ENCODE measurements around the gene PLS1.

PLS1 gene

DNA sequence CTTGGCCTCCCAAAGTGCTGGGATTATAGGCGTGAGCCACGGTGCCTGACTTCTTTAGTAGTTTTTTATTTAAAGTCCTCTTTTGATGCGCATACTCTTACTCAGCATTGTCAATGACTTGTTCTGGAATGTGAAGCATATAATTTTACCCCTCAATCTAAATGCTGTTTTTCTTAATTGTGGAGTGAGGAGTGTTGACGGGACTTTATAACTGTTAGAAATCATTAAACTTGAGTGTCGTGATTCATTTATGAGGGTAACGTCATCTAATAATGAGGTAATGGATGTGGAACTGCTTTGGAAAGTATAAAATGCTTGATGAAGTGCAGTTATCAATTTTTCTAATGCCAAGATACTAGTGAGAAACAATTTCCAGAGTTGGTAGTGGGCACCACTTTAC is 48.3 kb downstream of the PLS1 start:
- DNase-seq, result no peak

DNA sequence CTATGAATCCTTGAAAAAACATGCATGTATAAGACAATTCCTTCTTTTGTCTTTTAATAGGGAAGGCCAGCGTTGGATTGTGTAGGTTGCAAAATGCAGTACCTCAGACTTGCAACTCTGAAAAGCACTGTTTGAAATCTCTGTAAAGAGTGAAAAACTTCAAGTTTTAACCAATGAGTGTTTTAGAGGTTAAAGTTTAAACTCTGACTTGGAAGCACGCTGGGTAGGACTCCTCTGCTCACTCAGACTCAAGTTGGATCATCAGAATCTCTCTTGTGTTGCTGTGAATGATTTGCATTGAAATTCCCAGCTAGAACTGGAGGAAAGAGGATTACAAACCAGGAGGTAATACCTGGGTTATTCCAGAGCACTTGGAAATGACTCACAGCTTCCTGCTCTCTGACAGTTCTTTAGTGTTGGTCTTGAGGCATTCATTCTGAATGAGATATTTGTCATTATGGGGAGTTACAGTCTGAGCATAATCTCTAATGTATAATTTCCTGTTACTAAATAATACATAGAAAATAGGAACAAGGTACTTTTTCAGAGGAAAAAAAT is 49.1 kb downstream of the PLS1 start:
- no peak for DNase-seq

DNA sequence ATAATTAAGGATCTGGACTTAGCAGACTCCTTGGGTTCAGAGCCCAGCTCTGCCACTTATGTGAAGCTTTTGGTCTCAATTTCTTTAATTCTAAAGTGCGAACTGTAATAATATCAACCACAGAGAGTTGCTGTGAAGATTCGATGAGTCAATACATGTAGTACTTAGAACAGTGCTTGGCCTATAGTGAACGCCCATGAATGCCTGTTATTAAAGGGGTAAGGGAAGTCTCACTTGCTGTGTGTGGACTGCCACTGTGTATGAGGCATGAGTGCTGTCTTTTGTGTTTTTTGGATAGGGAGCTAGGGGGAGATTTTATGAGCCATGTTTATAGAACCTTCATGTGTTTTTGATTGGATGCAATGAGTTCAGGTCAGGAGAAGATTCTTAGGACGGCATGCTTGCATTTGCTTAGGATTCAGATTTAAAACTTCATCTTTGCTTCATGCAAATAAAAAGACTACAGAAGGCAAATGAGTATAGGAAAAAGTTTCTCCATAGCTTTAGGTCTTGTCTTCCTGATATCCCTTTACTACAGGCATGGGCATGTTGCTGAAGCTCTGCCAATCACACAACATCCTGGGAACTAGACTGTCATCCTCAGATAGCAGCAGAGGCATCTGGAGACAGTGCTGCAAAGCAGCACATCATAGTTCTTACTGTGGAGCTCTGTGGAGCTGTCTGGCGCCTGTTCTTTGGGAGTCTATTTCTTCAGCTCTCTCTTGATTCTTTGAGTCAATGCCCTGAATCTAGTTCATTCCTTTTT is 50.0 kb downstream of the PLS1 start:
- no peak for DNase-seq

DNA sequence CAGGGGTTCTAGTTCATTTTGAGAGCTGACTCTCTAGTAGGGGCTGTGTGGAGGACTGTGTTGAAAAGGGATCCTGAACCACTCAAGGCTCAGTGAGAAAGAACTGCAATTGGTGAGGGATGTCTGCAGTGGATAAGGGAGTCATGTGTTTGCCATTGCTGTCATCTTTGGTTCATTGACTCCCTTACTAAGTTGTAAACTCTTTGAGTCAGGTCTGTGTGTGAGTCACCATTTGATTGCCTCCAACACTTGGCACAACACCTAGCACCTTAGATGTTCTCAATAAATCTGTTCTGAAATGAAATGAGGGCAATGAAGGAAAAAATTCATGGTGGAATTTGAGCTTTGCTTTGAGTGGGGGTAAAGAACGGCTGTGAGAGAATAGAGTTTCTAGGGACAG is 51.7 kb downstream of the PLS1 start:
- no peak for DNase-seq

DNA sequence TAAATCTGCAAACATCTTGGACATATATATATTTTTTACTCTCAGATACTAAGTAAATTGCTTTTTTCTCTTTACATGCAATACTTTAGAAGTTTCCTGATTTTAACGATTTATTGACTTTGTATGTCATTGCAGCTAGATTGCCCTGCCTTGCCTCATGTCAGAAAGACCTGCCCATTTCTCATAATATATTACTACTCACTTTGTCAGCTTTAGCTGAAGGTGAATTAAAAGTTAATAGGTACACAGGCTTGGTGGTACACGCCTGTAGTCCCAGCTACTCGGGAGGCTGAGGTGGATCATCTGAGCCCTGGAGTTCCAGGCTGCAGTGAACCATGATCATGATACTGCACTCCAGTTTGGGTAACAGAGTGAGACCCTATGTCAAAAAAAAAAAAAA is 52.8 kb downstream of the PLS1 start:
- DNase-seq, result no peak

DNA sequence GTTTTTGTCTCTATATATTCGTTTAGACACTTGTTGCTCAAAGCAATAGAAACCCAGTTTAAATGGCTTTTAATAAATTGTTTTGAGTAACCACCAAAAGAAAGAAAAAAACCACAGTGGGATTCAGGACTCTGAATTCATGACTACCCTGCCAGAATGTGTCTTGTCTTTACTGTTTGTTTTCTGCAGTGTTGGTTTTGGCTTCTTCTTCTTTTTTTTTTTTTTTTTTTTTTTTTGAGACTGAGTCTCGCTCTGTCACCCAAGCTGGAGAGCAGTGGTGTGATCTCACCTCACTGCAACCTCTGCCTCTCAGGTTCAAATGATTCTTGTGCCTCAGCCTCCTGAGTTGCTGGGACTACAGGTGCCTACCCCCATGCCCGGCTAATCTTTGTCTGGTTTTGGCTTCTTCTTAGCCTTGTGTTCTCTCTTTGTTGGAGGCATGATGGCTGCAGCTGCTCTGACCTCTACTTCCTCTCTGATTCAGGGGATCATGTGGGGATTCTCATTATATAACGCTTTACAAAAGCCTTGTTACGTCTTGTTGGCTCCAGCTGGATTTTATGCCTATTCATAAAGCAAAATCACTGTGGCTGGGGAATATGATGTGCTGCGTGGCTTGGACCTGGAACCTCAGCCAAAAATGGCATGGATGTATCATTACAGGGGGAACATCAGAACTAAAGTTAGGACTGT is 54.0 kb downstream of the PLS1 start:
- DNase-seq, result no peak

DNA sequence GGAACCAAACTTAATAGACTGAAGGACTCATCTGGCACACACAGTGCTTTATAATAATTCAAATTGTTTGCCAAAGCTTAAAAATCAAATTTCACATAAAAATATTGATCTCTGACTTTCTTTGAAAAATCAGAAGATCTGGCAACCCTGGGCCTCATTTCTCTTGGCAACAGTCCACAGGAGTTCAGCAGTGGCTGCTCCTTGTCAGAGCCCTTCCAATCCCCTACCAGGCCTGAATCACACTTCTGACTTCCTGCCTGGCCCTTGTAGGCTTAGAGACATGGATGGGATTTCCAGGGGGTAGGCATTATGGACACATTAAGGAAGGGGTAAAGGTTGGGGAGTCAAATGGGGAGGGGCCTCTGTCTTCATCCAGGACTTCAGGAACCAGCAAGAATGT is 55.5 kb downstream of the PLS1 start:
- no peak for DNase-seq

DNA sequence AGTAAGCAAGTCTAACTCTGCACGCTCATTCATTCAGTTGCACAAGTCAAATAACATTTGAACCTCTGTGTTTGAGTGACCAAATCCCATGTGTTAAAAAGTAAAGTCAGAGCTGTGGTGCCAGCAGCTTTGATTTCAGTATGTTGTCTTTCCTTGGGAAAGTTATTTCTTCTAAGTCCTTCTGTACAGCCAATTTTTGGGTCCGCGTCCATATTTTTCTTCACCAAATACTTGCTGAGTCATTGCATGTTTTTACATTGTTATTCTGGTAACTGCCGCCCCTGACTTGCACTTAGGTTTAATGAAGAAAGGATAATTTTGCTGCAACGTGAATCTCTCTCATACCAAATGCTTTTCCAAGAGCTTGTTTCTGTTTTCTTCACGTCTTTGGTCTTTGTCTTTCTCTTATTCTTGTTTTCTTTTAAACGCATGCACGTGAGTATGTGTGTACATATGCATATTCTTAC is 56.7 kb downstream of the PLS1 start:
- no peak for DNase-seq

DNA sequence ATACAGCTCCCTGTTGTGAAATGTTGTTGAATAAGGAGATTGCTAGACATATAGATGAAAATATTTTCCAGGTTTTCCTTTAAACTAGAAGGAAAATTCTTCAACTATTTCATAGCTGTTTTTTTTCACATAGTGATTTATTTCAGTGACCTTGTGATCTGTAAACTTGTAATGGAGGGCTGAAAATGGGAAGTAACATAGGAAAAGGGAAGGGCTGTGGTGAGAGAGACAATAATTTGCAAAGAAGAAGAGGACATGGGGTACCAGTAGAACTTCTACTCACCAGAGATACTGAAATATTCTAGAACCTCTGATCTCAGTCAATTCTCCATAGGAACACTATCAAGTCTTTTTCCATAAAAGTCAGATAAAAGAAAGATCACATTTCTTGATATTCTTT is 60.4 kb downstream of the PLS1 start:
- DNase-seq, result no peak

DNA sequence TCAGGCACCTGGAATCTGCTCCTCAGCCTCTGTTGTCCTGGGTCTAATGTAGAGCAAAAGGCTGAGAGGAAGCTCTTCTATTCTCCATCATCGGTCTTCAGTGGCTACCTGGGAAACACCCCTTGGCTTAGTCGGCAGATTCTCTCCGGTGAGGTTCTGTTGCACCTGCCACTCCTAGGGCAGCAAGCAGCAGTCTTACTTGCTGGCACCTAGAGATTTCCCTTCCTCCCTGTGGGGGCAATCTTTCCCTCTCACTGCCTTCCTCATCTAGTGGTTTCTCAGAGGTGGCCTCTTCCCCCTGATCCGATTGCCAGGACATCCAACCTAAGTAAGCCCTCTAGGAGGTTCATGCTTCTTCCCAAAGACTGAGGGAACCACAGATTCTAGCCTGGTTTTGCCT is 60.8 kb downstream of the PLS1 start:
- no peak for DNase-seq

DNA sequence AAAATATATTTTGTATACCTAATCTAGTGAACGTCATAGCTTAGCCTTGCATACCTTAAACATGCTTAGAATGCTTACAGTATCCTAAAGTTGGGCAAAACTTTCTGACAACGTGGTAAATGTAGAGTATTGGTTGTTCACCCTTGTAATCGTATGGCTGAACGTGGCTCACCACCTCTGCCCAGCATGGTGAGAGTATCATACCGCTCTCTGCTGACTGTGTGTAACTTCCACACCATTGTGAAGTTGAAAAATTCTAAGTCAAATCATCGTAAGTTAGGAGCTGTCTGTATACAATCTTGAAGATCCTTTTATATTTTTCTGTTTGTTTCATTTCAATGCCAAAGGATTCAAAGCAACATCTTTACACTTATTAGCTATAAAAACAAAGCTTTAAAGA is 64.2 kb downstream of the PLS1 start:
- DNase-seq, result no peak

DNA sequence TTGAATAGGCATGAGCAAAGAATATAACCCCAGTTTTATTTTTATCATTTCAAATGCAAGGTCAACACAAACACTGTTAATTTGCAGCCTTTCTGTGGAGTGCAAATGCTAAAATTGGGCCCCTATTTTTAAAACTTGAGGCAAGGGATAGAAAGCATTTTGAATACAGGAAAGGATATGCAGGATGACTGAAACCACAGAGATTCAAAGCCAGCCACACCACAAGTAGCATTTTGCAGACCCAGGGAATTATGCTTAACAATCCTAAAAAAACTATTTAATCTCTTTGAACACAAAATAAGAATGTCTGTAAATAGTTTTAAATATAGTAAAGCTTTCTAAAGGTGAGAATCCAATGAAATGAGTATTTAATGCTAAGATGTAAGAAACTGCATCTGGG is 64.7 kb downstream of the PLS1 start:
- DNase-seq, result no peak

DNA sequence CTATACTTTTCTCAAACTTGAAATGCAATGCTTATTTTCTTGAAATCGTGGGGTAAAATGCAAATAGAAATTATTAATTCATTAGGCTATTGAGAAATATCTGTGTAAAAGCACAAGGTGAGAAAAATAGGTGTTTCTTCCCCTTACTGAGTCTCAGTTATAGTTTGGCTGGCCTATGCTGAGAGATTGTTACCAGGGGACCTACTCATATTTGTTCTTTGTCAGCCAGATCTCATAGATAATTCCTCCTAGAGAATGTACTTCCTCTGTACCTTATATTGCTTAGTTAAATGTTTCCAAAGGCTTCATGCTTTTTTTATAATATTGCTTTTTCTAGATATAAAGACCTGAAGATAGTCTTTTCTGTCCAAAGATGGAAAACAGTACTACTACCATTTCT is 67.7 kb downstream of the PLS1 start:
- no peak for DNase-seq

DNA sequence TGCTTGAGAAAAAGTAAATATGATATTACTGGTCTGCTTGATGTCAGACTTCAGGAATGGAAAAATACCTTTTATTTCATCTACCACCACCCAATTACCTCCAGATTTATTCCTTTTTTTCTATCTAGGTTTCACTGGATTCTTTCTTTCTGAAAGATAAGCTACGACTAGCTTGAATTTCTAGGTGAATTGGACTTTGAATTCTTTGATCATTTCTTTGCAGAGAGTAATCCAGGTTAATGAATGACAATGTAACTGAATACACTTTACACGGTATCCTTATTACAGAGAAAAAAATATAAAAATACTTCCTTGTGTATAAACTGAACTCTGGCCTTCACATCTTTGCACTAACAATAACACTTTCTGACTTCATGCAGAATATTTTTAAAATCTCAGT is 68.1 kb downstream of the PLS1 start:
- DNase-seq, result no peak

DNA sequence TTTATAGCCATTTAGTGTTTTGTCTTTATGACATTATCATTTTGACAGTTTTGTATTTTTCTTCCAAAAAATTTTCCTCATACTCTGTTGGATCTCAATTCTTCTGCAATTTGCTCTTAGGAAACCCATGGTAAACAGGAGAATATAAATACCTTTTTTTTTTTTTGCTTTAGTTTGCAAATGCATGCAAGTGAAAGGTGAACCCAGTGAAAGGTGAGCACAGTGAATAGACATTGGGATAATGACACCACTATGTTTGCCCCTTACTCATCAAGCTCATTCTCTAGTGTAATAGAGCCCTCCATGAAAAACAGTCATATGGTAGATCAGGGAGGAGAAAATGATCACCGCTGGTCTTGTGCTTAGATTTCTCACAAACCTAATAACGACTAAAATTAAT is 68.6 kb downstream of the PLS1 start:
- DNase-seq, result no peak

DNA sequence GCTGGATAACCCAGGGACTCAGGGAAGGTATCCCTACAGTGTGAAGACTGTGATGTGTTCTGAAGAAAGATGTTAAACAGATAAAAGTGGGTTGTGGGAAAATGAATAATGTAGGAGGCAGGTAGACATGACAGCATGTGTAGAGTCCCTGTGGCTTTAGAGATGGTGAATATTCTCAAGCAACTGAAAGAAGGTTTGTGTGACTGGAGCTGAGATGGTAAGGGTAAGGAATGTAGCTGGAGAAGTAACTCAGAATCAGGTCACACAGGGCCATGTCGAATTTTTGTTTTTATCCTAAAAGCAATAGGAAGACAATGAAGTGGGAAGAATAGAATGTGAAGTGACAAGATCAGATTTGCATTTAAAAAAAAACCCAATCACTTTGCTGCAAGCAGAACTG is 73.9 kb downstream of the PLS1 start:
- DNase-seq, result no peak

DNA sequence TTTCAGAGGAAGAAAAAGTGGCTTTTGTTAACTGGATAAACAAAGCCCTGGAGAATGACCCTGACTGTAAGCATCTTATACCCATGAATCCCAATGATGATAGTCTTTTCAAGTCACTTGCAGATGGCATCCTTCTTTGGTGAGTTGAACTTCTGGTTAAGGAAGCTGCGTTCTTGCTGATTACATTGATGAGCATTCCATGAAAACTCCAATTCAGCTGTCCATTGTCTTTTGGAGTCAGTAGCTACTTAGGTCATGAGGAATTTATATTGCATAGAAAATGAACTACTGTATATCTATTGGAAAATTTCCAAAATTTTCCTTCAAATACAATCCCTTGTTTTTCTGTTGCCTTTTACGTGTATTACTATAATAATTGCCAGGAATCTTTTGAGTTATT is 80.0 kb downstream of the PLS1 start:
- no peak for DNase-seq

DNA sequence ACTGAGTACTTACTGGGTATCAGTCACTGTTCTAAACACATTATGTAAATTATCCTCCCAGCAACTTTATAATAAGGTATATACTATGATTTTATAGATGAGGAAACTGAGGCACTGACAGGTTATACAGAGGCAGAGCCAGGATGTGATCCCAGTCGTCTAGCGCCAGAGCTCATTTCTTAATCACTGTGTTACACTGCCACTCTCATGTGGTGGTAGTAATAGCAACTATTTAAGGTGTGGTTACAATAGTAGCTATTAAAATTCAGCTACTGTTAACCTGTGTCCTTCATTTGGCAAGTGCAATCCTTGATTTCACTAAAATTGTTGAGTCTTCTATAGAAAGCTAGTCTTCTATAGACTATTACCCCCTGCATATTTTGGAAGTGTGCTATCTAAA is 84.5 kb downstream of the PLS1 start:
- no peak for DNase-seq

DNA sequence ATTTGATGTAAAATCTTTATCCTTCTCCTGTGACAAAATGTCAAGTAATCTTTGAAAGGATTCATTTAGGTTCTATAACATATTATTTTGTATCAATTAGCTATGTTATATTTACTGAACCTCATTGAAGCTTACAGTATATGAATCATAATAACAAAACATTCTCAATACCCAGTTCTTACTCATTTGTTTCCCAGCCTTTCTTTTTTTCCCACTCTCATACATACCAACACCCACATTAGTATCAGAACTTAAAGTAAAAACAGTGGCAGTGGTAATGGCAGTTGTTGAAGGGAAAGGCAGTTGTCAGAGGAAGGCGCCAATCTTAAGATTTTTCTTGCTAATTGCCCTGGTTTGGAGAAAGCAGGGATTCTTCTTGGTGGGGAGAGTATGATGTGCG is 94.4 kb downstream of the PLS1 start:
- no peak for DNase-seq

DNA sequence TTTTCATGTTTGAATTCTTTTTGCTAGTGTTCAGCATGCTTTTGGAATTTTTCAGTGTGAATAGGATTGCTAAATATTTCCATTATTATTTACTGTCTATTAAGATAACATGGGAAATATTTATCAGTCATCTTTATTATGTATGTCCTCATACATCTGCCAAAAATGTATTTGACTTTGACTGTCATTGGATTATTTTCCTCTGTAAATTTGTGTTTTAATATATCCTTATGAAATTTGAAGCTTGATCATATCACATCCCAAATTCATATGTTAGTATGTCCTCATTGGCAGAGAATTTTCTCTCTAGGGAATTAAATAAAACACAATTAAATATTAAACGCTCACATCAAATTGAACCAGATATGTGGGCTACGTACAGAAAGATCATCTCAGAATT is 95.3 kb downstream of the PLS1 start:
- DNase-seq, result no peak

DNA sequence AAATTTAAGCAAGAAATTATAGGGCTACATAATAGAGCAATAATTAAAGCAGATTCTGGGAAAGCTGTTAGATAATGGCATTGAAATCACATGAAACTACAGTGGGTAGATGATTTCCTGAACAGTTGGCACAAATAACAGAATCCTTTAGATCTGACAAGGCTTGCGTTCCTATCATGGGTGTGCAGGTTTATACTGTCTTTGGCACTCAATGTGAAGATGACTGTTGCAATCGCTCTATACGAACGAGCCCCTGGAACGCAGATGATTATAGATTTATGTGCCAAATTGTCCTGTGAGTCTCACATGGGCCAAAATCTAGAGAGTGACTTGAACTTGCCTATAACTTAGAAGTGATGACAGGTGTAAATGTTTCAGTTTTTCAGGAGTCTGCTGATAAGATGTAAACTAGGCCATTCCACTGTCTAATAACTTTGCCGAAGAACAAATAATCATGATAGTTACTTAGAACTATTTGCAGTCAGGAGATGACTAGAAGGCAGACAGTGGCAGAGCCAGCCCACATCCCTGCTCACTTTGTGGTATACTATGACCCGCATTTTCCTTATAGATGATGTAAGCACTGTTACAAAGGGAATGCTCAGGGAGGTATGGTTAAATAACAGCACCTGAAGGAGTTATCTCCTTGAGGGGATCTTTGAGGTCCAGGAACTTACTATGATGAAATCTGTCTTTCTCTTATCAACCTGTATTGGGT is 97.1 kb downstream of the PLS1 start:
- no peak for DNase-seq

DNA sequence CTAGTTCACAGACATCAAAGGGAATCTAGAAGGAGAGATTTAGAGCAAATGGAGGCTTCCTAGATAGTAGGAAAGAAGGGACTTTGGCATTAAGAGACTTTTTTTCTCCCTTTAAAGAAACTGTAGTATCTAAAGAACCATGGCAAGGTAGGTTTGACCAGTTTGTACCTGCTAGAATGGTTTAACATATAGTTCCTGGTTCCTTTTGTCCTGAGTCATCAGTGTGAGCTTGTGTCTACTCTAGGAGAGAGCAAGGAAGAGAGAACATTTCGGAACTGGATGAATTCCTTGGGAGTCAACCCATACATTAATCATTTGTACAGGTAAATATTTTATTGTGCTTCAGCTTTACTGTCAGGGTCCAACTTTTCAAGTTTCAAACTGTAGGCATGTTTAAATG is 98.0 kb downstream of the PLS1 start:
- DNase-seq, result no peak

DNA sequence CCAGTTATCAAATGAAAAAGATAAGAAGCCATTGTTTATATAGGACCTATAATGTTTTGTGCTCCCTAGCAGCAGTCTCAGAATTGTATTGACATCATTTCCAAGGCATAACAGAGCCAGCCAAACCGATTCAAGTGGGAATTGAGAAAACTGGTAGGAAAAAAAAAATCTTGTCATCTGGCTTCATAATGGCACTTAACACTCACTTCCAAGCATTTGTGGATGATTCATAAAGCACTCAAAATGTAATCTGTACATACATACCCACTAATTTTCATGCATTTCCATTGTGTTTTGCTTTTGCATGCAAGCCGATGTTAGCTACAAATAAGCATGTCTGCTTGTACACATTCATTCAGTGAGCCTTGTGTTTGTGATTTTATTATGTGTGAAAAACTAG is 109.0 kb downstream of the PLS1 start:
- no peak for DNase-seq
